ENCODE data around the gene GAMT.

DNA sequence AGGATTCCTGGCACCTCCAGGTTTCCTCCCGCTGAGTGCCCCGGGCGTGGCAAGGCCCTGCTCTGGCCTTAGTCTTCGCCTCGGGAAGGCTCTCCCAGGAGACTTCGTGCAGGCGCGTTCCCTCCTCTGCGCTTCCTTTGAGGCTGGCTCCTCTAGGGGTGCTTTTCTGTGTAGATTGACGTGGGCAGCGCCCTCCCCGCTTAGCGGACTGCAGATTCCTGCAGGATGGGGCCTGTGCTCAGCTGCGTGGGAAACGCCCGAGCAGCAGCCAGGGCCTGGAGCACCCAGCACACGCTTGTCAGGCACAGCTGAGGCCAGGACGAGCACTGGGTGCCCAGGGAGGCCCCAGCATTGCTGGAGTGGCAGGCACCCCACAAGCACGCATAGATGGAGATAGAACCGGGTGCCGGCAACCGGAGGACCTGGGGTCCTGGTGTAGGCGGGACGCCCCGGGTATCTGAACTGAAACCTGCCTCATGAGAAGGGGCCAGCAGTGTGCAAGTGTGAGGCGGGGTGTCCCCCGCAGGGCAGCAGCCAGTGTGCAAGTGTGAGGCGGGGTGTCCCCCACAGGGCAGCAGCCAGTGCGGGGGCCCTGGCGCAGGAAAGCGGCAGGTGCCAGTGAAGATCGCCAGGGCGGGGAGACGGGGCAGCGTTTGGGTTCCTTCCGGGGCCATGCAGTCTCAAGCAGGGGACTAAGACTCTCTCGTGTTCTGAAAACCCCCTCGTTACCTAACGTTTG is 14.2 kb downstream of the GAMT start:
- TF ChIP-seq, protein P1, sequence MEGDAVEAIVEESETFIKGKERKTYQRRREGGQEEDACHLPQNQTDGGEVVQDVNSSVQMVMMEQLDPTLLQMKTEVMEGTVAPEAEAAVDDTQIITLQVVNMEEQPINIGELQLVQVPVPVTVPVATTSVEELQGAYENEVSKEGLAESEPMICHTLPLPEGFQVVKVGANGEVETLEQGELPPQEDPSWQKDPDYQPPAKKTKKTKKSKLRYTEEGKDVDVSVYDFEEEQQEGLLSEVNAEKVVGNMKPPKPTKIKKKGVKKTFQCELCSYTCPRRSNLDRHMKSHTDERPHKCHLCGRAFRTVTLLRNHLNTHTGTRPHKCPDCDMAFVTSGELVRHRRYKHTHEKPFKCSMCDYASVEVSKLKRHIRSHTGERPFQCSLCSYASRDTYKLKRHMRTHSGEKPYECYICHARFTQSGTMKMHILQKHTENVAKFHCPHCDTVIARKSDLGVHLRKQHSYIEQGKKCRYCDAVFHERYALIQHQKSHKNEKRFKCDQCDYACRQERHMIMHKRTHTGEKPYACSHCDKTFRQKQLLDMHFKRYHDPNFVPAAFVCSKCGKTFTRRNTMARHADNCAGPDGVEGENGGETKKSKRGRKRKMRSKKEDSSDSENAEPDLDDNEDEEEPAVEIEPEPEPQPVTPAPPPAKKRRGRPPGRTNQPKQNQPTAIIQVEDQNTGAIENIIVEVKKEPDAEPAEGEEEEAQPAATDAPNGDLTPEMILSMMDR (conservative IDR thresholded peaks at IDR 0.05; ENCODE audit: low read length) = no peak
- no peak for TF ChIP-seq EZH2phosphoT487 (IDR thresholded peaks at IDR 0.05; ENCODE audit: borderline replicate concordance)
